ENCODE data around the gene TUBAL3. TPM values are rescaled to one million over a fixed set of nuclear protein-coding genes. Genes with fewer than 3 reads are reported as not detected.

TUBAL3 gene
- total RNA-seq, 1 experiment from 2014 or later = 0.98 TPM

- TF ChIP-seq ZFX (IDR thresholded peaks at IDR 0.05) = no peak
- Histone ChIP-seq H3K9me2 (ENCODE audit: insufficient read depth) (no peaks in the 10 kb centered on the region), H3K36me3 (ENCODE audit: control insufficient read depth in 1 of 2, insufficient read depth in 2 of 2, low read length in 2 of 2) (no peaks in the 10 kb centered on the region), H3K4me1 (ENCODE audit: control insufficient read depth in 1 of 2, insufficient read depth in 2 of 2, low read length in 2 of 2) (no peaks in the 10 kb centered on the region), H3K27me3 (ENCODE audit: insufficient read depth, low read length) (no peaks in the 10 kb centered on the region), H3K9me3 (ENCODE audit: control insufficient read depth in 1 of 2, insufficient read depth in 1 of 2, low read depth in 1 of 2, low read length in 2 of 2) (no peaks in the 10 kb centered on the region), H3K79me2 (ENCODE audit: insufficient read depth, low read length) (no peaks in the 10 kb centered on the region), H3K4me2 (ENCODE audit: low read length) (no peak overlapping the region), H3K9ac (ENCODE audit: low read length) (no peak overlapping the region), H2AFZ (ENCODE audit: low read depth, low read length, poor library complexity, severe bottlenecking) (no peak overlapping the region), H3K4me3 (replicated peaks in 1 of 2; ENCODE audit: low read depth in 1 of 2, low read length in 2 of 2) (no peak overlapping the region), H4K20me1 (ENCODE audit: insufficient read depth) (no peaks in the 10 kb centered on the region; the same call in 1 of the 2 replicates), H3K27ac (ENCODE audit: low read depth, low read length) (no peak overlapping the region)
- POLR2A ChIA-PET = no interaction called here
- no TSS peak for BruUV-seq (replicated peaks)
- DNase-seq (ENCODE audit: low read depth, low spot score) (no peak), ATAC-seq (no peak)
- intact Hi-C loops (cut with micrococcal nuclease) = no loop called here
- RAD21 ChIA-PET (ENCODE audit: low non-redundant PET in 1 of 2, low total read pairs in 2 of 2, uncharacterized antibody in 2 of 2, unreplicated experiment in 2 of 2) = no interaction called here
- CTCF ChIA-PET = no interaction called here
Observed at GRCh38 chr10:5349362-5349761, 55.3 kb downstream of the TUBAL3 start.

GRCh38 chr10:5346881-5347280 lies 57.7 kb downstream of the TUBAL3 start:
- Histone ChIP-seq H3K9ac (ENCODE audit: low read length) (no peak overlapping the region), H3K79me2 (ENCODE audit: insufficient read depth, low read length) (no peaks in the 10 kb centered on the region), H3K9me2 (ENCODE audit: insufficient read depth) (no peaks in the 10 kb centered on the region), H3K27me3 (ENCODE audit: insufficient read depth, low read length) (no peaks in the 10 kb centered on the region), H3K9me3 (ENCODE audit: control insufficient read depth in 1 of 2, insufficient read depth in 1 of 2, low read depth in 1 of 2, low read length in 2 of 2) (no peaks in the 10 kb centered on the region), H3K36me3 (ENCODE audit: control insufficient read depth in 1 of 2, insufficient read depth in 2 of 2, low read length in 2 of 2) (no peaks in the 10 kb centered on the region), H4K20me1 (ENCODE audit: insufficient read depth) (no peaks in the 10 kb centered on the region; the same call in 1 of the 2 replicates), H3K4me3 (replicated peaks in 1 of 2; ENCODE audit: low read depth in 1 of 2, low read length in 2 of 2) (no peak overlapping the region), H3K4me2 (ENCODE audit: low read length) (no peak overlapping the region), H3K4me1 (ENCODE audit: control insufficient read depth in 1 of 2, insufficient read depth in 2 of 2, low read length in 2 of 2) (no peaks in the 10 kb centered on the region), H2AFZ (ENCODE audit: low read depth, low read length, poor library complexity, severe bottlenecking) (no peak overlapping the region), H3K27ac (ENCODE audit: low read depth, low read length) (no peak overlapping the region)
- RAD21 ChIA-PET (ENCODE audit: low non-redundant PET in 1 of 2, low total read pairs in 2 of 2, uncharacterized antibody in 2 of 2, unreplicated experiment in 2 of 2) = no interaction called here
- no TSS peak for BruUV-seq (replicated peaks)
- CTCF ChIA-PET = no interaction called here
- intact Hi-C loops (cut with micrococcal nuclease) = no loop called here
- ATAC-seq (no peak), DNase-seq (ENCODE audit: low read depth, low spot score) (no peak)
- TF ChIP-seq EGR1 (IDR thresholded peaks at IDR 0.05; ENCODE audit: low read depth) (no peak), JUND (IDR thresholded peaks at IDR 0.05) (no peak), POLR2A (IDR thresholded peaks at IDR 0.05; ENCODE audit: borderline replicate concordance, extremely low read depth, insufficient read depth, insufficient read length) (no peak), CTCF (IDR thresholded peaks at IDR 0.05 in 2 of 3, conservative IDR thresholded peaks at IDR 0.05 in 1 of 3; ENCODE audit: borderline replicate concordance in 1 of 3, insufficient read depth in 1 of 3, low read depth in 2 of 3, low read length in 2 of 3) (no peak), SRF (IDR thresholded peaks at IDR 0.05; ENCODE audit: low read depth) (no peak)
- POLR2A ChIA-PET = no interaction called here

Measured in HCT116 (cell line).